KOPT-K1 (cell line): ENCODE data around the gene LASP1NB.
A peak's percentile ranks its signal among the peaks of the same experiment; 100 is the strongest.

Source experiments
- H3K27ac ChIP-seq: fragments of 200-600 bp; sonication (generic); 2 replicates; pipeline ENCODE4 v1.5.1; 2016; ENCODE audit warnings: antibody characterized with exemption, mild to moderate bottlenecking, low read depth, low read length; ENCODE audit not compliant: poor library complexity, severe bottlenecking
- H3K36me3 ChIP-seq: fragments of 200-600 bp; sonication (generic); 2 replicates; pipeline ENCODE4 v1.5.1; 2017; ENCODE audit warnings: antibody characterized with exemption, mild to moderate bottlenecking, low read length, moderate library complexity; ENCODE audit not compliant: insufficient read depth
- H3K9me3 ChIP-seq: fragments of 200-600 bp; sonication (generic); 2 replicates; pipeline ENCODE4 v1.5.1; 2017; ENCODE audit warnings: antibody characterized with exemption, low read length, mild to moderate bottlenecking; ENCODE audit not compliant: insufficient read depth, poor library complexity, severe bottlenecking

LASP1NB gene

GRCh38 chr17:38891441-38891840 lies 34.0 kb upstream of the LASP1NB start:
- Histone ChIP-seq H3K27ac (peak overlapping the region; percentile 52), H3K9me3 (no peaks in the 10 kb centered on the region), H3K36me3 (peaks cover 92% of the 10 kb centered on the region)

- peak overlapping the region; percentile 52 for H3K27ac ChIP-seq
- H3K36me3 ChIP-seq: peaks cover 92% of the 10 kb centered on the region
- no peaks in the 10 kb centered on the region for H3K9me3 ChIP-seq
Observed at GRCh38 chr17:38892083-38892482, 33.3 kb upstream of the LASP1NB start.

- H3K9me3 ChIP-seq: no peaks in the 10 kb centered on the region
- H3K36me3 ChIP-seq: peaks cover 90% of the 10 kb centered on the region
- H3K27ac ChIP-seq: peak overlapping the region; percentile 52
Observed at GRCh38 chr17:38892620-38893019, 32.8 kb upstream of the LASP1NB start.

- no peaks in the 10 kb centered on the region for H3K9me3 ChIP-seq
- peaks cover 85% of the 10 kb centered on the region for H3K36me3 ChIP-seq
- H3K27ac ChIP-seq: peak overlapping the region; percentile 57
Observed at GRCh38 chr17:38893113-38893512, 32.3 kb upstream of the LASP1NB start.

- Histone ChIP-seq H3K36me3 (peaks cover 80% of the 10 kb centered on the region), H3K9me3 (no peaks in the 10 kb centered on the region), H3K27ac (peak overlapping the region; percentile 57)
Observed at GRCh38 chr17:38893607-38894006, 31.8 kb upstream of the LASP1NB start.

- peaks cover 73% of the 10 kb centered on the region for H3K36me3 ChIP-seq
Observed at GRCh38 chr17:38894276-38894675, 31.1 kb upstream of the LASP1NB start.

GRCh38 chr17:38896346-38896954 lies 29.0 kb upstream of the LASP1NB start:
- peak overlapping the region; percentile 96 for H3K27ac ChIP-seq
- peaks cover 65% of the 10 kb centered on the region for H3K36me3 ChIP-seq
- H3K9me3 ChIP-seq: no peaks in the 10 kb centered on the region

More at GRCh38 chr17:38894276-38894675, 31.1 kb upstream of the LASP1NB start:
- Histone ChIP-seq H3K27ac (peak overlapping the region; percentile 57), H3K9me3 (no peaks in the 10 kb centered on the region)

- Histone ChIP-seq H3K27ac (peak overlapping the region; percentile 96), H3K9me3 (no peaks in the 10 kb centered on the region), H3K36me3 (peaks cover 61% of the 10 kb centered on the region)
Observed at GRCh38 chr17:38897176-38897575, 28.2 kb upstream of the LASP1NB start.

GRCh38 chr17:38897671-38898290 lies 27.6 kb upstream of the LASP1NB start:
- Histone ChIP-seq H3K27ac (peak overlapping the region; percentile 96), H3K9me3 (no peaks in the 10 kb centered on the region), H3K36me3 (peaks cover 60% of the 10 kb centered on the region)

- Histone ChIP-seq H3K27ac (peak overlapping the region; percentile 96), H3K36me3 (peaks cover 60% of the 10 kb centered on the region), H3K9me3 (no peaks in the 10 kb centered on the region)
Observed at GRCh38 chr17:38898291-38898679, 27.1 kb upstream of the LASP1NB start.

GRCh38 chr17:38898812-38899348 lies 26.5 kb upstream of the LASP1NB start:
- Histone ChIP-seq H3K27ac (peak overlapping the region; percentile 96), H3K36me3 (peaks cover 63% of the 10 kb centered on the region), H3K9me3 (no peaks in the 10 kb centered on the region)

GRCh38 chr17:38899421-38899820 lies 26.0 kb upstream of the LASP1NB start:
- Histone ChIP-seq H3K9me3 (no peaks in the 10 kb centered on the region), H3K36me3 (peaks cover 64% of the 10 kb centered on the region), H3K27ac (peak overlapping the region; percentile 96)

GRCh38 chr17:38900978-38901656 lies 24.3 kb upstream of the LASP1NB start:
- Histone ChIP-seq H3K9me3 (no peaks in the 10 kb centered on the region), H3K27ac (peak overlapping the region; percentile 56), H3K36me3 (peaks cover 62% of the 10 kb centered on the region)

GRCh38 chr17:38903404-38903803 lies 22.0 kb upstream of the LASP1NB start:
- peaks cover 72% of the 10 kb centered on the region for H3K36me3 ChIP-seq

GRCh38 chr17:38904892-38905291 lies 20.5 kb upstream of the LASP1NB start:
- Histone ChIP-seq H3K27ac (no peak overlapping the region), H3K36me3 (peaks cover 83% of the 10 kb centered on the region)

More at GRCh38 chr17:38903404-38903803, 22.0 kb upstream of the LASP1NB start:
- Histone ChIP-seq H3K9me3 (no peaks in the 10 kb centered on the region), H3K27ac (no peak overlapping the region)

More at GRCh38 chr17:38904892-38905291, 20.5 kb upstream of the LASP1NB start:
- no peaks in the 10 kb centered on the region for H3K9me3 ChIP-seq
